ENCODE data around the gene REXO4.
A peak's percentile ranks its signal among the peaks of the same experiment; 100 is the strongest.

DNA sequence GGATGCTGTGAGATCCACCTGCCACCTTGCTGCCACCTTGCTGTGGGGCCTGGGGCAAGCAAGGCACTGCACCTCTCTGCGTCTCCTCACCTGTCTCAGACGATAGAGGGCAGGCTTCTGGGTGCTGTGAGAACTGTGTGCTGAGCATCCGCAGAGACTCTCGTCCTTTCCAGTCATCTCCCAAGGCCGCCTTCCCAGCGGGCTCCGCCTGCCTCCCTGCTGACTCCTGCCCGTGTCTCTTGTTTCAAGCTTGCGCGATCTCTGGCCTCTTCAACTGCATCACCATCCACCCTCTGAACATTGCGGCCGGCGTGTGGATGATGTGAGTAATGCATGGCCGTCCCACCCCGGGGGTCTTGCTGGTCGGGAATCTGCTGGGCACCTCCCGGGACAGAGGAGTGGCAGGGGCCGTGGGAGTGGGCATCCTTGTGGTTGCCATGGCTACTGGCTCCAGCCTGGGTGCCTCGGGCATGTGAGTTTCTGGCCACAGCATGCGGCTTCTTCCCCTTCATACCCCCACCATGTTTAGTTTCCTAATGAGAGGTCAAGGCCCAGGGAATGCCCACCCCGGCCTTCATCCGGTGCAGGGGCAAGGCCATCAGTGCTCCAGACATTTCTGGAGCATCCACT, 45.5 kb upstream of the REXO4 start:
- no peak for TF ChIP-seq STAT6 (CRISPR knock-in tag; IDR thresholded peaks at IDR 0.05; ENCODE audit: borderline replicate concordance)
- TF ChIP-seq EHMT2 (IDR thresholded peaks at IDR 0.05; ENCODE audit: borderline replicate concordance, low read depth, low read length) = no peak
- TF ChIP-seq, protein P1, sequence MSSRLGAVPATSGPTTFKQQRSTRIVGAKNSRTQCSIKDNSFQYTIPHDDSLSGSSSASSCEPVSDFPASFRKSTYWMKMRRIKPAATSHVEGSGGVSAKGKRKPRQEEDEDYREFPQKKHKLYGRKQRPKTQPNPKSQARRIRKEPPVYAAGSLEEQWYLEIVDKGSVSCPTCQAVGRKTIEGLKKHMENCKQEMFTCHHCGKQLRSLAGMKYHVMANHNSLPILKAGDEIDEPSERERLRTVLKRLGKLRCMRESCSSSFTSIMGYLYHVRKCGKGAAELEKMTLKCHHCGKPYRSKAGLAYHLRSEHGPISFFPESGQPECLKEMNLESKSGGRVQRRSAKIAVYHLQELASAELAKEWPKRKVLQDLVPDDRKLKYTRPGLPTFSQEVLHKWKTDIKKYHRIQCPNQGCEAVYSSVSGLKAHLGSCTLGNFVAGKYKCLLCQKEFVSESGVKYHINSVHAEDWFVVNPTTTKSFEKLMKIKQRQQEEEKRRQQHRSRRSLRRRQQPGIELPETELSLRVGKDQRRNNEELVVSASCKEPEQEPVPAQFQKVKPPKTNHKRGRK (CRISPR knock-in tag; IDR thresholded peaks at IDR 0.05) = no peak
- no peak for TF ChIP-seq SMC3 (IDR thresholded peaks at IDR 0.05; ENCODE audit: low read length)
- TF ChIP-seq, protein P2, sequence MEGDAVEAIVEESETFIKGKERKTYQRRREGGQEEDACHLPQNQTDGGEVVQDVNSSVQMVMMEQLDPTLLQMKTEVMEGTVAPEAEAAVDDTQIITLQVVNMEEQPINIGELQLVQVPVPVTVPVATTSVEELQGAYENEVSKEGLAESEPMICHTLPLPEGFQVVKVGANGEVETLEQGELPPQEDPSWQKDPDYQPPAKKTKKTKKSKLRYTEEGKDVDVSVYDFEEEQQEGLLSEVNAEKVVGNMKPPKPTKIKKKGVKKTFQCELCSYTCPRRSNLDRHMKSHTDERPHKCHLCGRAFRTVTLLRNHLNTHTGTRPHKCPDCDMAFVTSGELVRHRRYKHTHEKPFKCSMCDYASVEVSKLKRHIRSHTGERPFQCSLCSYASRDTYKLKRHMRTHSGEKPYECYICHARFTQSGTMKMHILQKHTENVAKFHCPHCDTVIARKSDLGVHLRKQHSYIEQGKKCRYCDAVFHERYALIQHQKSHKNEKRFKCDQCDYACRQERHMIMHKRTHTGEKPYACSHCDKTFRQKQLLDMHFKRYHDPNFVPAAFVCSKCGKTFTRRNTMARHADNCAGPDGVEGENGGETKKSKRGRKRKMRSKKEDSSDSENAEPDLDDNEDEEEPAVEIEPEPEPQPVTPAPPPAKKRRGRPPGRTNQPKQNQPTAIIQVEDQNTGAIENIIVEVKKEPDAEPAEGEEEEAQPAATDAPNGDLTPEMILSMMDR (CRISPR knock-in tag; IDR thresholded peaks at IDR 0.05) = peak; percentile 54
- TF ChIP-seq EP300 (IDR thresholded peaks at IDR 0.05; ENCODE audit: low read depth in 2 of 2, low read length in 2 of 2) = no peak
- TF ChIP-seq EP300 (CRISPR knock-in tag; IDR thresholded peaks at IDR 0.05; ENCODE audit: borderline replicate concordance) = no peak
- no peak for TF ChIP-seq ZBTB7A (CRISPR knock-in tag; IDR thresholded peaks at IDR 0.05)
- TF ChIP-seq ATF7 (IDR thresholded peaks at IDR 0.05) = no peak
- no peak for TF ChIP-seq ATF7 (CRISPR knock-in tag; IDR thresholded peaks at IDR 0.05)
- no peak for TF ChIP-seq ZFP36 (IDR thresholded peaks at IDR 0.05; ENCODE audit: borderline replicate concordance, low read depth, low read length, partially characterized antibody)
- TF ChIP-seq GMEB1 (CRISPR knock-in tag; IDR thresholded peaks at IDR 0.05; ENCODE audit: borderline replicate concordance) = no peak
- TF ChIP-seq ZNF547 (CRISPR knock-in tag; IDR thresholded peaks at IDR 0.05) = no peak
- no peak for TF ChIP-seq MAFK (conservative IDR thresholded peaks at IDR 0.05 in 1 of 2, IDR thresholded peaks at IDR 0.05 in 1 of 2; ENCODE audit: low read length in 2 of 2)
- TF ChIP-seq, protein P3, sequence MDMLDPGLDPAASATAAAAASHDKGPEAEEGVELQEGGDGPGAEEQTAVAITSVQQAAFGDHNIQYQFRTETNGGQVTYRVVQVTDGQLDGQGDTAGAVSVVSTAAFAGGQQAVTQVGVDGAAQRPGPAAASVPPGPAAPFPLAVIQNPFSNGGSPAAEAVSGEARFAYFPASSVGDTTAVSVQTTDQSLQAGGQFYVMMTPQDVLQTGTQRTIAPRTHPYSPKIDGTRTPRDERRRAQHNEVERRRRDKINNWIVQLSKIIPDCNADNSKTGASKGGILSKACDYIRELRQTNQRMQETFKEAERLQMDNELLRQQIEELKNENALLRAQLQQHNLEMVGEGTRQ (IDR thresholded peaks at IDR 0.05; ENCODE audit: low read depth, low read length) = no peak
- TF ChIP-seq, protein P3 (CRISPR knock-in tag; IDR thresholded peaks at IDR 0.05; ENCODE audit: borderline replicate concordance) = no peak
